Choroid plexus epithelial cell (primary cell): ENCODE data around the gene MGLL.

Experiments
- DNase-seq: peaks from one replicate; pipeline ENCODE4 v3.0.0-alpha.2; 2010; ENCODE audit warnings: low read depth
- H3K4me3 ChIP-seq: 2 replicates; pipeline ENCODE4 v1.5.1; 2011; ENCODE audit warnings: low read depth, mild to moderate bottlenecking, control low read depth, low read length, moderate library complexity
- CTCF ChIP-seq: conservative IDR thresholded peaks from 2 replicates; pipeline ENCODE4 v1.5.1; 2011; ENCODE audit warnings: low read depth, mild to moderate bottlenecking, control low read depth, inconsistent platforms, low read length, moderate library complexity

Gene MGLL

GRCh38 chr3:127698286-127698685 is 124.0 kb downstream of the MGLL start:
- no peak for DNase-seq
- TF ChIP-seq CTCF: no peak
- H3K4me3 ChIP-seq: no peak overlapping the region

- peak overlapping the region; percentile 31 for H3K4me3 ChIP-seq
- no peak for TF ChIP-seq CTCF
- peak; percentile 94 for DNase-seq
These were observed 124.6 kb downstream of the MGLL start for GRCh38 chr3:127697551-127698240.

- peak; percentile 33 for TF ChIP-seq CTCF
- no peak for DNase-seq
- no peak overlapping the region for H3K4me3 ChIP-seq
These were observed 127.7 kb downstream of the MGLL start for GRCh38 chr3:127694467-127695215.

GRCh38 chr3:127693336-127693843 is 128.9 kb downstream of the MGLL start:
- no peak for TF ChIP-seq CTCF
- no peak overlapping the region for H3K4me3 ChIP-seq
- DNase-seq: no peak

GRCh38 chr3:127692501-127693335 is 129.6 kb downstream of the MGLL start:
- DNase-seq: no peak
- no peak for TF ChIP-seq CTCF
- no peak overlapping the region for H3K4me3 ChIP-seq

- DNase-seq: no peak
- no peak overlapping the region for H3K4me3 ChIP-seq
- no peak for TF ChIP-seq CTCF
These were observed 130.3 kb downstream of the MGLL start for GRCh38 chr3:127691974-127692373.
